ENCODE measurements around the gene SPEM2. TPM values are rescaled to one million over a fixed set of nuclear protein-coding genes. Genes with fewer than 3 reads are reported as not detected.

SPEM2 gene
- total and polyA plus RNA-seq, 2 donors (not counting 1 experiment from before 2014, with no cell fraction given) = not detected

DNA sequence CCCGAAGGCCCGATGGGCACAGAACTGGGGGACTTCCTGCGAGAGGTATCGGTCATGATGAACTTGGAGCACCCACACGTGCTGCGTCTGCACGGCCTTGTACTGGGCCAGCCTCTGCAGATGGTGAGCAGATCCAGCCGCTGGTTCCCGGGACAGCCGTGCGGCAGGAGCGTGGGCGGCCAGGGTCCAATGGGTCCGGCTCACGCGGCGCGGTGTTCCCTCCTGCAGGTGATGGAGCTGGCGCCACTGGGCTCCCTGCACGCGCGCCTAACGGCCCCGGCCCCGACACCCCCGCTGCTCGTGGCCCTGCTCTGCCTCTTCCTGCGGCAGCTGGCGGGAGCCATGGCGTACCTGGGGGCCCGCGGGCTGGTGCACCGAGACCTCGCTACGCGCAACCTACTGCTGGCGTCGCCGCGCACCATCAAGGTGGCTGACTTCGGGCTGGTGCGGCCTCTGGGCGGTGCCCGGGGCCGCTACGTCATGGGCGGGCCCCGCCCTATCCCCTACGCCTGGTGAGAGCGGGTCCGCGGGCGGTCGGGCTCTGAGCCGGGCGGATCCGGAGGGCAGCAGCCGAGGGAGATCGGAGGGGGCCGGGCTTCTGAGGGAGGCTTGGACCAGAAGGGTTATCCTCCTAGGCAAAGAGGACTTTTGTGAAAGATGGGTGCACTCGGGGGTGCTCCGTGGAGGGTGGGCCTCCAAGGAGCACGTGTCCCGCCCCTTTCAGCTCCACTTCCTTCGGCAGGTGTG is 41.5 kb upstream of the SPEM2 start:
- Histone ChIP-seq H3K27me3 (ENCODE audit: control insufficient read depth, insufficient read depth, low read length) (peaks cover 28% of the 10 kb centered on the region), H3K4me3 (replicated peaks in 1 of 4; ENCODE audit: control extremely low read depth in 1 of 4, insufficient read depth in 1 of 4, low read depth in 3 of 4, low read length in 4 of 4) (peak overlapping the region in 3 of 4 experiments; percentile 21 to 48 (median 30)), H2AFZ (ENCODE audit: low read length) (no peak overlapping the region), H3K4me2 (ENCODE audit: extremely low read depth, insufficient read depth, low read length) (peak overlapping the region; percentile 75), H3K79me2 (ENCODE audit: control insufficient read depth, insufficient read depth, low read length) (no peaks in the 10 kb centered on the region), H3K27ac (ENCODE audit: insufficient read depth, low read length) (no peak overlapping the region), H3K9me3 (ENCODE audit: control insufficient read depth, insufficient read depth, low read depth, low read length) (no peaks in the 10 kb centered on the region), H3K36me3 (ENCODE audit: control insufficient read depth, insufficient read depth, low read length) (no peaks in the 10 kb centered on the region), H3K9ac (ENCODE audit: insufficient read depth, low read length) (peak overlapping the region; percentile 2), H3K4me1 (ENCODE audit: control insufficient read depth, extremely low read depth, insufficient read depth, low read length) (peaks cover 7% of the 10 kb centered on the region), H4K20me1 (ENCODE audit: control insufficient read depth, extremely low read depth, insufficient read depth, low read length) (no peaks in the 10 kb centered on the region)
- DNase-seq (ENCODE audit: low read depth in 2 of 2) = peak in 1 of 2 donors; percentile 46
- TF ChIP-seq, protein P1, sequence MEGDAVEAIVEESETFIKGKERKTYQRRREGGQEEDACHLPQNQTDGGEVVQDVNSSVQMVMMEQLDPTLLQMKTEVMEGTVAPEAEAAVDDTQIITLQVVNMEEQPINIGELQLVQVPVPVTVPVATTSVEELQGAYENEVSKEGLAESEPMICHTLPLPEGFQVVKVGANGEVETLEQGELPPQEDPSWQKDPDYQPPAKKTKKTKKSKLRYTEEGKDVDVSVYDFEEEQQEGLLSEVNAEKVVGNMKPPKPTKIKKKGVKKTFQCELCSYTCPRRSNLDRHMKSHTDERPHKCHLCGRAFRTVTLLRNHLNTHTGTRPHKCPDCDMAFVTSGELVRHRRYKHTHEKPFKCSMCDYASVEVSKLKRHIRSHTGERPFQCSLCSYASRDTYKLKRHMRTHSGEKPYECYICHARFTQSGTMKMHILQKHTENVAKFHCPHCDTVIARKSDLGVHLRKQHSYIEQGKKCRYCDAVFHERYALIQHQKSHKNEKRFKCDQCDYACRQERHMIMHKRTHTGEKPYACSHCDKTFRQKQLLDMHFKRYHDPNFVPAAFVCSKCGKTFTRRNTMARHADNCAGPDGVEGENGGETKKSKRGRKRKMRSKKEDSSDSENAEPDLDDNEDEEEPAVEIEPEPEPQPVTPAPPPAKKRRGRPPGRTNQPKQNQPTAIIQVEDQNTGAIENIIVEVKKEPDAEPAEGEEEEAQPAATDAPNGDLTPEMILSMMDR (conservative IDR thresholded peaks at IDR 0.05 in 1 of 2, IDR thresholded peaks at IDR 0.05 in 1 of 2; ENCODE audit: low read depth in 1 of 2, low read length in 2 of 2) = no peak
- TF ChIP-seq EZH2 (IDR thresholded peaks at IDR 0.05; ENCODE audit: low read length, missing control alignments) = peak; percentile 52

DNA sequence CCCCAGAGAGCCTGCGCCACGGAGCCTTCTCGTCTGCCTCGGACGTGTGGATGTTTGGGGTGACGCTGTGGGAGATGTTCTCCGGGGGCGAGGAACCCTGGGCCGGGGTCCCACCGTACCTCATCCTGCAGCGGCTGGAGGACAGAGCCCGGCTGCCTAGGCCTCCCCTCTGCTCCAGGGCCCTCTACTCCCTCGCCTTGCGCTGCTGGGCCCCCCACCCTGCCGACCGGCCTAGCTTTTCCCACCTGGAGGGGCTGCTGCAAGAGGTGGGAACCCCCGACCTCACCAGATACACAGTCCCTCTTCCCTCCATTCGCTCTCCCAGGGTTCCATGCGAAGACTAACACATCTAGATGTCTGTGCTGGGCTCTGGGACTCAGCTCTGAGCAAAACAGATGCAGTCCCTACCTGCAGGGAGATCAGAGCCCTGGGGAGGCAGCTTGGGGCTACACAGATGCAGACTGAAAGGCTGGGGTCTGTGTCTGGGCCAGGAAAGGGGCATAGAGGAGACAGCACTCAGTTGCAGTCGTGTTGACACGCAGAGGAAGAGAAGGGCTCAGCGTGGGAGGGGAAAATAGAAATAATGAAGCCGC is 40.8 kb upstream of the SPEM2 start:
- no peak for DNase-seq (ENCODE audit: low read depth in 2 of 2)
- H4K20me1 ChIP-seq (ENCODE audit: control insufficient read depth, extremely low read depth, insufficient read depth, low read length) = no peaks in the 10 kb centered on the region
- H3K4me2 ChIP-seq (ENCODE audit: extremely low read depth, insufficient read depth, low read length) = peak overlapping the region; percentile 75
- peak overlapping the region in 1 of 4 experiments; percentile 48 for H3K4me3 ChIP-seq (replicated peaks in 1 of 4; ENCODE audit: control extremely low read depth in 1 of 4, insufficient read depth in 1 of 4, low read depth in 3 of 4, low read length in 4 of 4)
- peaks cover 7% of the 10 kb centered on the region for H3K4me1 ChIP-seq (ENCODE audit: control insufficient read depth, extremely low read depth, insufficient read depth, low read length)
- H3K27ac ChIP-seq (ENCODE audit: insufficient read depth, low read length) = no peak overlapping the region
- H3K79me2 ChIP-seq (ENCODE audit: control insufficient read depth, insufficient read depth, low read length) = no peaks in the 10 kb centered on the region
- H3K9me3 ChIP-seq (ENCODE audit: control insufficient read depth, insufficient read depth, low read depth, low read length) = no peaks in the 10 kb centered on the region
- TF ChIP-seq, protein P1 (conservative IDR thresholded peaks at IDR 0.05 in 1 of 2, IDR thresholded peaks at IDR 0.05 in 1 of 2; ENCODE audit: low read depth in 1 of 2, low read length in 2 of 2) = no peak
- peaks cover 2% of the 10 kb centered on the region for H3K36me3 ChIP-seq (ENCODE audit: control insufficient read depth, insufficient read depth, low read length)
- no peak overlapping the region for H3K9ac ChIP-seq (ENCODE audit: insufficient read depth, low read length)
- H3K27me3 ChIP-seq (ENCODE audit: control insufficient read depth, insufficient read depth, low read length) = peaks cover 26% of the 10 kb centered on the region
- H2AFZ ChIP-seq (ENCODE audit: low read length) = no peak overlapping the region

DNA sequence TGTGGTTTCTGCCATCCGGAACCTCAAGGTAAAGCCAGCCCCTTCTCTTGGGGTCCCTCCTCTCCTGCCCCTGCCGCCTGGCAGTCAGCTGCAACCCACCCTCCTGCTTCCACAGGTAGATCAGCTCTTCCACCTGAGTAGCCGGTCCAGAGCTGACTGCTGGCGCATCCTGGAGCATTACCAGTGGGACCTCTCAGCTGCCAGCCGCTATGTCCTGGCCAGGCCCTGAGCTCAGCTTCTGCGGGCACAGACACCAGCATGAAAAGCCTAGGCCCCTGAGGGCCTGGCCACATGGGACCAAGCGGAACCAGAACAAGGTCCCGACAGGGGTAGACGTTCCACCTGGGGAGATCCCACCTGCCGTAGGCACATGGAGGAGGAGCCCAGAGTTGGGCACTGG is 36.6 kb upstream of the SPEM2 start:
- Histone ChIP-seq H3K9ac (ENCODE audit: insufficient read depth, low read length) (no peak overlapping the region), H2AFZ (ENCODE audit: low read length) (no peak overlapping the region), H4K20me1 (ENCODE audit: control insufficient read depth, extremely low read depth, insufficient read depth, low read length) (no peaks in the 10 kb centered on the region), H3K9me3 (ENCODE audit: control insufficient read depth, insufficient read depth, low read depth, low read length) (no peaks in the 10 kb centered on the region), H3K36me3 (ENCODE audit: control insufficient read depth, insufficient read depth, low read length) (peaks cover 15% of the 10 kb centered on the region), H3K4me2 (ENCODE audit: extremely low read depth, insufficient read depth, low read length) (no peak overlapping the region), H3K79me2 (ENCODE audit: control insufficient read depth, insufficient read depth, low read length) (no peaks in the 10 kb centered on the region), H3K27me3 (ENCODE audit: control insufficient read depth, insufficient read depth, low read length) (no peaks in the 10 kb centered on the region), H3K4me1 (ENCODE audit: control insufficient read depth, extremely low read depth, insufficient read depth, low read length) (peaks cover under 1% of the 10 kb centered on the region), H3K4me3 (replicated peaks in 1 of 4; ENCODE audit: control extremely low read depth in 1 of 4, insufficient read depth in 1 of 4, low read depth in 3 of 4, low read length in 4 of 4) (no peak overlapping the region), H3K27ac (ENCODE audit: insufficient read depth, low read length) (no peak overlapping the region)
- TF ChIP-seq, protein P1 (conservative IDR thresholded peaks at IDR 0.05 in 1 of 2, IDR thresholded peaks at IDR 0.05 in 1 of 2; ENCODE audit: low read depth in 1 of 2, low read length in 2 of 2) = no peak
- TF ChIP-seq EZH2 (IDR thresholded peaks at IDR 0.05; ENCODE audit: low read length, missing control alignments) = no peak
- no peak for DNase-seq (ENCODE audit: low read depth in 2 of 2)

All from fibroblast of lung (primary cell).